Hematopoietic multipotent progenitor cell treated with erythropoietin and hydrocortisone succinate and interleukin-3 and kit ligand, for 4 days (in vitro differentiated cells): ENCODE data around the gene NR2F2.

ENCODE experiments used
- DNase-seq: peaks from one replicate; pipeline ENCODE4 v3.0.0-alpha.2; 2015

The NR2F2 gene

GRCh38 chr15:96330450-96331143 is at the start of gene NR2F2:
Gene NR2F2, plus strand, starts transcription at chr15:96330700. Its CDS starts 1,406 bp downstream, at chr15:96332106.
- peak; percentile 92 for DNase-seq

DNA sequence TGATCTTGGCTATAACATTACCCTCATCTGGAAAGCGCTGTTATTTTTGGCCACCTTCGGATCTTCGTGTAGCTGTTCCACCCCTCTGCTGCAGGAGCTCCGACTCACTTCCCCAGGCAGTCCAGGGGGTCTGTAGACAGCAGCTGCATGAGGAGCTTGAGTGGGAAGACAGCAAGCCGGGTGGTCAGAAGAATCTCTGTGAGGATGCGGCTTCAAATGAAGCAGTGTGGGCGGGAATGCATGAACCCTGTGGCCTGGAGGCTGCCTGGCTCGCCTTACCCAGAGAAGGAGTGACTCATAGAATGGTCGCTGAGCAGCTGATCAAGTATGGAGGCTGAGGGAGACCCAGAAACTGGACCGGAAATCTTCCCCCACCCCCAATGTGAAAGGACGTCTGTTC is 45.2 kb upstream of the NR2F2 start:
- no peak for DNase-seq

DNA sequence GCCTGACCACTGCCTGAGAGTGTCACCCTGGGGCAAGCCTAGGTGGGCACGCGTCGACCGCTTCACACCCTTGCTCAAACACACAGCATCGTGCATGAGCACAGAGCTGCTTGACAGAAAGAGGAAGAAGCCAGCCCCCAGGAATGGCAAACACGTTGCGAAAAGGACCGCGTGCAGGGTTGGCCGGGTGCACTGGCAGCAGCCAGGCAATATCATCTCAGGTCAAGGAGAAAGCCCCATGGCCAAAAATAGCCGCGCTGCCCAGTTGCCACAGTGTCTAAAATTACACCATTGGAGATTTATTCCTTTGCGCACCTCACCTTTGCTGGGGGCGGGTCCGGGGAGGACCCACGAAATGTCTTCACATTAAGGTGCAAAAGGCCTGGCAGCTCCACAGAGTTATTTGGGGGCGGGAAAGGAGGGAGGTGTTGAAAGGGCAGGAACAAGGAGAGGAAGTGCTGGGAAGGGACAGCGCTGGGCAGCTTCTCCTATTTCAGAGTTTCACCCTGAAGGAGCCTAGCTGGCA is 44.7 kb upstream of the NR2F2 start:
- no peak for DNase-seq

DNA sequence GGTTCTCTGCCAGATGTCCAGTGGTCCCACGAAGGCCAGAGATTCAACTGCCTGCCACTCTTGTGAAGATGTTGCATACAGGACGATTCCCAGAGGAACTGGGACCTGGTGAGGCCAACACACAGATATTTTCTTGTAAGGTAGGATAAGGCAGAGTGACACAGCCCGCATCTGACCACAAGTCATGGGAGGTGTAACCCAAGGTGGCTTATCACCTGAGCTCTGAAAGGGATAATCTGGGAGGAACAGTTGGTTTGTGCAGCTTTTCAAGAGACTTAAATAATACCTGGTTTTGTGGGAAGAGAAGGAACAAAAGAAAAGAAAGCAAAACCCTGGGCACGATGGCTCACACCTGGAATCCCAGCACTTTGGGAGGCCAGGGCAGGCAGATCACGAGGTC is 39.8 kb upstream of the NR2F2 start:
- DNase-seq, result no peak

DNA sequence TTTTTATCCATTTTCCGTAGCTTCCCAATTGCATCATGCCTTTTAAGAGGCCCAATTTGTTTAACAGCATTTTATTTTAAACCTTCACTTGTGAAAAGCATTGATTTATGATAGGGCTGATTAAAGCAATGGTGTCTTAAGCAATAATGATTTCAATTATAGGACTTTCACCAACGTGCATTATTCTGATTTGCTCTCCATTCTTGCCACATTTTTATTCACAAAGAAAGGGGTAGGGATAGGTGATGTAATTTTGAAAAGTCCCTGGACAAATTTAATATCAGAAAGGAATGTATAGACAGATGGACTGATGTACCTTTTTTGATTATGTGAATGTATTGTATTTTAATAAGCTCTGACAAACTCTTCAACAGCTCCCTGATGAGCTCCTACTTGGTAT is 37.9 kb upstream of the NR2F2 start:
- DNase-seq, result no peak

GRCh38 chr15:96293441-96293840 is 37.1 kb upstream of the NR2F2 start:
- DNase-seq, result no peak

DNA sequence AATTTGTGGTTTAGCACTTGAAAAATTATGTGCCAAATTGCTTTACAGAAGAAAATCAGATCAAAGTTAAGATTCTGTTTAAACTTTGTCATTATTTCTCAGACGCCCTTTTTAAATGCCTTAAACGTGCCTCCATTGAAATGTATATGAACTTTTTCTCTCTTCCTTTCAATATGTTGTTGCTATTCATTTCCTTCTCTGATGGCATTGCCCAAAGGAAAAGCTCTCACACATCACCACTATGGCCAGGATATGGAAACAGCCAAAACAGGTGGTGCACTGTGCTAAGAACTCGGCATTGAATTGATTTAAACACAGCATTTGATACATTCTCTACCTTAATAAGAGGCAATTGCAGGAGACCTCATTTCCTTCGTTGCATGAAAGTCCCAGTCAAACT is 35.7 kb upstream of the NR2F2 start:
- no peak for DNase-seq

- DNase-seq, result no peak
Measured at GRCh38 chr15:96296264-96296663, 34.2 kb upstream of the NR2F2 start.

DNA sequence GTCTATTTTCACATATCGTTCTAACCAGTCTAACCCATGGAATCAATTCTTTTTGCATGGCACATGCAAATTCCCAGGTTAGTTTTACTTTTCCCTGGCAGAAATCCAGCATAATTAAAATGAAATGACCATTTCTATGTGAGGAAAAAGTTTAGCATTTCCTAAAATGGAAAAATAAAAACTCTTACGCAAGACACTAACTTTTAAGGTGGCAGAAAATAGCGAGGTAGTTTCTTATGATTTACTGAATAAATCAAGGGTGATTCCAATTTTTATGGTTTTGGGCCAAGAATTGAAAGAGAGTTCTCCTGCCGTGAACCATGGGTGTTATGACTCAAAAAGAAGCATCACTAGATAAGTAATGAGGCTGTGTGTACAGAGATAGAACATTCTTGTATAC is 32.7 kb upstream of the NR2F2 start:
- no peak for DNase-seq

DNA sequence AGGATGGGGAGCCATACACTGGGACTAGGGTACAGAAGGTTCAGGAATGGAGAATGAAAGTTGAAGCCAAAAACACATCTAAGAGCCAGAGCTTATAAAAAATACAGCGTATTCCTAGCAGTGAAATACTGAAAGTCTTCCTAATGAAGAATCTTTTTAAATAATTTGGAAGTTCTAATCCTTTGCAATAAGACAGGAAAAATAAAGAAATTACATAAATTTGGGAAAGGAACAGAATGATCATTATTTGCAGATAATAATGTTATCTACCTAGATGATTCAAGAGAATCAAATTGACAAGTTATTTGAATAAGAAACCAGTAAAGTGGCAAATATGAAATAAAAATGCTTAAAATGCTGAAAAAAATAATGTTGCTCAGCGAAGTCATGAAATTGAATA is 32.3 kb upstream of the NR2F2 start:
- DNase-seq, result no peak

DNA sequence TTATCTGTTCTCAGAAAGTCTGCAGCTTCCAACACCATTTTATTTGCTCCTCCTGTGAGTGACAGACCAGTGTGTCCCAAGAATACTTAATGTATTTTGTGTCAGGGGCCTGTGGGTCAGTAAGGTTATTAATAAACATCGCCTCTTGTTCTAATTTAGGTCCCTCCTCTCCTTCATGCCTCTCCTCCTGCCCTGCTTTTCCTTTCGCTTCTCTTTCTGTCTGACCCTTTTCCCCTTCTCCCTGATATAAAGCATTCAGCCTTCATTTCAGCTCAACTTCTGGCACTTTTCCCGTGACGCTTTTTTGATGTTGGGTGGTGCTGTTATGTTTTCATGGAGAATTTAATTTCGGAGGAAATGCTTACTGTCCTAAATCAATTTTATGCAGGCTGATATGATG is 29.7 kb upstream of the NR2F2 start:
- DNase-seq, result no peak

DNA sequence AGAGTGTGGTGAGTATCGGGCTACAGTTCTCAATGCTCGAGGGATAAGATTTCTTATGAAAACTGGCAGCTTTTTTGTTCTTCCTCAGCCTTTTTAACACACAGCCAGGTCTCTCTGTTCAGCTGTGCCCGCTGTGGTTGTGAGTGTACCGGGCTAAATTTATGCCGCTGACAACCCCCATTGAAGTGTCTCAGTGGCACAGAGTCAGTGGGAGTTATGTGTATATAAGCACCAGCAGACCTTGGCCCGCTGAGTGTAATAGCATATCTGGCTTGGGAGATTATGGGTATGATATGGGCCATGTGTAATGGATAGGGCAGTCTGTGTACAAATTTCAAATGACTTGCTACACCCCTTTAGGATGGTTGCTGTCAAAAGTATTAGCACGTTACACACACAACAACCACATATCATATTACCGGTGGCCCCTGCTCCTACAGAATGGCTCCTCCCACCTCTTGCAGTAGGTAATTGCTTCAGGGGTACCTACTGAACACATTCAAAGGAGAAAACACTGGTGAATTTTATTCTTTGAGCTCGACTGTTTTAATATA is 26.9 kb upstream of the NR2F2 start:
- DNase-seq, result no peak

GRCh38 chr15:96304839-96305238 is 25.7 kb upstream of the NR2F2 start:
- DNase-seq, result no peak

DNA sequence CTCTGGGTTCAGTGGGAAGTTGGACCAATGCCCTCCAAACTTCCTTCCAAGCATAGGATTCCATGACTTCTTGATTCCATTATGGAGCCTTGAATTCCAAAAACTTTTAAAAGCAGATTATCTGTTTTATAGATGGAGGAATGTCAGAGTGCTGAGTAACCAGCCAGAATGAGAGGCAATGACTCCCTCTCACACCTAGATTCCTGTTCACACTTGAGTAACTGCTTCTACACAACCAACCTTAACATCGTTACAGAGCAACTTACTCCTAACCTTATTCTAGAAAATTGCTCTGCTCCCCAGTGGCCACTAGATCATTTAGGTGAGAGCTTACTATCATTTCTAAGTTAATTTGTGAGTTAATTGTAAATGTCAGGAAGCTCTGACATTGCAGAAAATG is 24.2 kb upstream of the NR2F2 start:
- no peak for DNase-seq

DNA sequence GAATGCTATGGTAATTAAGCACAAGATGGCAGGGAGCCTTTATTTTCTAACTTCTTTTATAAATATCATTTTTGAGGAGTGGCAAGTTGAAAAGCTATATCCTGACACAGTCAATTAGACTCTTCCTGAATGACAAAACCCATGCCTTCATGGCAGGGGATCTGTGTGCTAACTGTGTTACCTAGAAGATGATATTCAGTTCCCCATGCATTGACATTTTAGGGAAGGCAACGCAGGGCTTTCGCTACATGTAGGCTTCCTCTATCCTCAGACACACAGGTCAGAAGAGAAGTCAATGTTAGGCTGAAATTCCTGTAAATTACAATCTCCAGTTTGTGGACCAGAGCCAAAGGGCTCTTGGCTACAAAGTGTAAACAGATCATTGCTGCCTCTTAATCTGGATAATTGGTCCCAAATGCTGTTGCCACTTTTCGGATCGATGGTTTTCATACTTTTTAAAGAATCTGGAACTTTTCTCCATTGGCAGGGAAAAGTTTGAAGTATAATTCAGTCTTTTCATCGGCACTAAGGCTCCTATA is 22.6 kb upstream of the NR2F2 start:
- DNase-seq, result no peak

DNA sequence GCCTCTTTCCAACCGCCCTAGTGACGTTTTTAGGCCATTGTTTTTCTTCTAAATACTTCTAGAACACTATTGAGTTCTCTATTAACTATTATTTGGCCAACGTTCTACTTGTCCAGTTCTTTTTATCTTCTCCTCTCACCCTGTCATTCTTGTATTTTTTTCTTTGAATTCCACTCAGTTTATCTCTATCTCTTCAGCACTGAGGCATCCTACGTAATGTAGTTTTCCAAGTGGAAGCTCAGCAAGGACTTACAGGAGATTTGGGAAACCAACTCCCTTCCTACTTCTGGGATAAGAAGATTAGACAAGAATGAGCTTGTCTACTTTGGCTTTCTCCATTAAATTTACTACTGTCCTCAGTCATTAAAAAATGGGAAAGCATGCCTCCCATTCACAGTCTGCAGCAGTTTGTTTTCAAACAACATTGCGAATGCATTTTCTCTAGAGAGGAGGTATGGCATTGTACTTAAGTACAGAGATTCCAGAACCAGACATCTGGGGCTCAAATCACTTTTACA is 21.3 kb upstream of the NR2F2 start:
- DNase-seq, result no peak

DNA sequence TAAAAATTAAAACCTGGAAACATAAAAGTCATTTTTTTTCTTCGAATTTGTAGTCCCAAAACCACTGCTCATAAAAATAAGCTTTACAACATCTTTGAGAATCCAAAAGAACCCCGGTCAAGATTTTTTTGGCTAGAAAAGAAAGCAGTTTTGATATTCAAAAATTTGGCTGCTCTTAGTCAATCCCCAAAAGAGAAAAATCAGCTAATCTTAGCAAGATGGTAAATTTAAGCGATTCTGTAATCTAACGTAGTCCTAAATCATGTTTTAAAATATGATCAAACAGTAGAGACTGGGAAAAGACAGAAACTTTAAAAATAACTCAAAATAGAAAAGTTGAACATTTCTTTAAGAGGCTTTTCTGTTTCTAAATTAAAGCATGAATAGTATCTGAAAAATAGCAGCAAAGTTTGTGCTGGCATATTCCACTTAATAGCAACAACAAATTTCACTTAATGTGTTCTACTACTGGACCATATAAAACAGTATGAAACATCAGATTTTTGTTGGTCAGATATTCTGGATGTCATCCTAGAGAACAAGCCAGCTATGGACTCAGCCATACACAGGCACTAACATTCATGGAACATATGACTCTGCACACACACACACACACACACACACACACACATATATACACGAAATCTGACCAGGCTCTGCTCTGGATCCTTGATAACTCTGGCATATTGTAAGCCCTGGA is 19.1 kb upstream of the NR2F2 start:
- no peak for DNase-seq

GRCh38 chr15:96311956-96312294 is 18.6 kb upstream of the NR2F2 start:
- no peak for DNase-seq

- no peak for DNase-seq
Measured at GRCh38 chr15:96312641-96313335, 17.7 kb upstream of the NR2F2 start.

DNA sequence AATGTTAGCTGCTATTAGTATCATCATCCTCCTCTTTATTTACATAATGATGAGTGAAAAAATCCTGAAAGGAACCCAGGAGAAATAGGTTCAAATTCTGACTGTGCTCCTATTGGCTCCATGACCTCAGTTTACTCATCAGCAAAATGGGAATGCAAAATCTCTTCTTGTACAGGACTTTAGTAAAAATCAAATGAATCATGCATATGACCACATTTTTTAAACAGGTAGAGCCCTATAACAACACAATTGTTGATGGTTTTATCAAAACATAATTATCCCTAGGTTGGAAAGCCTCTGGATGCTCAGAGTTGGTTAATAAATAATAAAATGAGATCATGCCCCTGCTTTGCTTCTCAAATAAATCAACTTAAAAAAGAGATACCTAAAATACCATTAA is 16.0 kb upstream of the NR2F2 start:
- no peak for DNase-seq

- no peak for DNase-seq
Measured at GRCh38 chr15:96314963-96315362, 15.5 kb upstream of the NR2F2 start.

DNA sequence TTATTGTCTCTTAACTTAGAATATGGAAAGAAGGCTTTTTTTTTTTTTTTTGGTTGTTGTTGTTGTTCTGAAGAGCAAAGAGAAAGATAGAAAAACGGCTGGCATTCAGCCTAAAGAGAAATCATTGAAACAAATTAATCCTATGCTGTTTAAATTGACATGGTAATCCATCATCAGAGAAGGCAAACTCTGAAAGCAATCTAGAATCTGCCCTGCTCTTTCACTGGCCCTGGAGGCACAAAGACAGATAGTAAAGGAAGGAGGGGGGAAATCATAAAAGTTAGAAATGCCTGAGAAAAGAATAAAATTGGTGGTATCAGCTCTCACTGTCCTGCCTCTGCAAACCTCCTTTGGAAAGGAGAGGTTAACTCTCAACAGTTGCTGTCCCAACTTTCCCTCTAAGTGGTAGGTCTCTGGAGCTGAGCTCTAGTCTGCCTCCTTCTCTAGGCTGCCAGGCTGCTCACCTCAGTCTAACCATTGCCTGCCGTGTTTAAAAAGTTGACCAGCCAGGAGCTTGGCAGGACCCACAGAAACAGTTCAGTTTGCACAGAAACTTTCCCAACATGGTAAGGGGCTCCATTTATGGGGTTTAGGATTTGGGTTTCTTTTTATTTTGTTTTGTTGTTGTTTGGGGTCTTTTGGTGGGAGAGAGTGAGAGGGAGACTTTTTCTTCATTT is 13.4 kb upstream of the NR2F2 start:
- no peak for DNase-seq

- DNase-seq, result no peak
Measured at GRCh38 chr15:96320107-96320506, 10.4 kb upstream of the NR2F2 start.
